ENCODE measurements around the gene NRXN3.

Gene NRXN3

GRCh38 chr14:79483477-79484388 is 1313.6 kb downstream of the NRXN3 start:
- H3K4me3 ChIP-seq (ENCODE audit: low read length): no peak overlapping the region
- H3K4me2 ChIP-seq (ENCODE audit: low read length): no peak overlapping the region
- H3K9me3 ChIP-seq (replicated peaks; ENCODE audit: low read length): no peaks in the 10 kb centered on the region

GRCh38 chr14:79487632-79488031 is 1317.5 kb downstream of the NRXN3 start:
- Histone ChIP-seq H3K36me3 (ENCODE audit: insufficient read depth, low read length) (no peaks in the 10 kb centered on the region), H3K4me3 (ENCODE audit: low read length) (no peak overlapping the region), H3K27me3 (ENCODE audit: control insufficient read depth, insufficient read depth, low read length) (no peaks in the 10 kb centered on the region), H3K9me3 (replicated peaks; ENCODE audit: low read length) (no peaks in the 10 kb centered on the region), H3K4me1 (ENCODE audit: control insufficient read depth, insufficient read depth, low read length) (peaks cover 12% of the 10 kb centered on the region), H3K9ac (ENCODE audit: low read depth, low read length) (no peak overlapping the region), H3K4me2 (ENCODE audit: low read length) (no peak overlapping the region)

More at GRCh38 chr14:79483477-79484388, 1313.6 kb downstream of the NRXN3 start:
- H3K4me1 ChIP-seq (ENCODE audit: control insufficient read depth, insufficient read depth, low read length): peaks cover 12% of the 10 kb centered on the region
- no peak overlapping the region for H3K9ac ChIP-seq (ENCODE audit: low read depth, low read length)
- H3K36me3 ChIP-seq (ENCODE audit: insufficient read depth, low read length): no peaks in the 10 kb centered on the region
- no peaks in the 10 kb centered on the region for H3K27me3 ChIP-seq (ENCODE audit: control insufficient read depth, insufficient read depth, low read length)

DNA sequence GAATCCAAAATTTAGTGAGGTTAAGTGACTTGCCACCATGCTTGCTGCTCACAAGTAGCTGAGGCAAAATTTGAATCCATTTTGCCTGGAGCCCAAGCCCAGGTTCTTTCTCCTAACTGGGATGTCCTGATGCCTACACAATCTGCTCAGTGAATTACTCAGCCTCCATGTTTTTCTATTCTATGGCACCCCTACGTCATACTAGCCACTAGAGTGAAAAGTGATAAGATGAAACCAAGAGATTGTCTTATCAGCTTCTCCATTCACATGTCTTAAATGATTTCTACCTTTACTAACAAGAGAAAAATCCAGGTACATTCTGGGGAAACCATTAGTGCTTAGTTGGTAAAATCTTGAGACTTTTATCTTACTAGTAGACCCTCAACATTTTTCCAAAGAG is 1321.0 kb downstream of the NRXN3 start:
- no peak overlapping the region for H3K9ac ChIP-seq (ENCODE audit: low read depth, low read length)
- H3K4me2 ChIP-seq (ENCODE audit: low read length): no peak overlapping the region
- no peaks in the 10 kb centered on the region for H3K9me3 ChIP-seq (replicated peaks; ENCODE audit: low read length)
- H3K36me3 ChIP-seq (ENCODE audit: insufficient read depth, low read length): no peaks in the 10 kb centered on the region
- H3K4me1 ChIP-seq (ENCODE audit: control insufficient read depth, insufficient read depth, low read length): no peaks in the 10 kb centered on the region
- no peak overlapping the region for H3K4me3 ChIP-seq (ENCODE audit: low read length)
- H3K27me3 ChIP-seq (ENCODE audit: control insufficient read depth, insufficient read depth, low read length): no peaks in the 10 kb centered on the region

- no peak overlapping the region for H3K4me3 ChIP-seq (ENCODE audit: low read length)
Observed at GRCh38 chr14:79493081-79493645, 1323.0 kb downstream of the NRXN3 start.

DNA sequence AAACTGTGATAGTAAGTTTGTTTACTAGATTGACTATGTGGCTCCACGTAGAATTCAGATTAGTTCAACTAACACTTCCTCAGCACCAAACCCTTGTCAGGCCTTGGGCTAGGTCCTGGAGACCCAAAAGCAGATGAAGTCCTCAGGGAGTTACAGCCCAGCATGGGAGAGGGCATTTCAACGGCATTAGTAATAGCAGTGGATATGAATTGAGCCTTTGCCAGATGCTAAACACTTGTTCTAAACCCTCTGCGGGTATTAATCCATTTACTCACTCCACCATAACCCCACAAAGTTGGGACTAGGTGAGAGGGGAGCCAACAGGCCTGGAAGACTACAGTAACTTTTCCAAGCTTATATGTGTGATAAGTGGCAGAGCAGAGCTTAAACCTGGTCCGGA is 1326.5 kb downstream of the NRXN3 start:
- no peaks in the 10 kb centered on the region for H3K27me3 ChIP-seq (ENCODE audit: control insufficient read depth, insufficient read depth, low read length)
- no peaks in the 10 kb centered on the region for H3K9me3 ChIP-seq (replicated peaks; ENCODE audit: low read length)
- H3K4me3 ChIP-seq (ENCODE audit: low read length): no peak overlapping the region
- H3K9ac ChIP-seq (ENCODE audit: low read depth, low read length): no peak overlapping the region
- no peaks in the 10 kb centered on the region for H3K36me3 ChIP-seq (ENCODE audit: insufficient read depth, low read length)
- H3K4me2 ChIP-seq (ENCODE audit: low read length): no peak overlapping the region
- H3K4me1 ChIP-seq (ENCODE audit: control insufficient read depth, insufficient read depth, low read length): peaks cover 7% of the 10 kb centered on the region

More at GRCh38 chr14:79493081-79493645, 1323.0 kb downstream of the NRXN3 start:
- H3K4me1 ChIP-seq (ENCODE audit: control insufficient read depth, insufficient read depth, low read length): peaks cover 7% of the 10 kb centered on the region
- no peaks in the 10 kb centered on the region for H3K27me3 ChIP-seq (ENCODE audit: control insufficient read depth, insufficient read depth, low read length)
- H3K4me2 ChIP-seq (ENCODE audit: low read length): no peak overlapping the region
- no peaks in the 10 kb centered on the region for H3K36me3 ChIP-seq (ENCODE audit: insufficient read depth, low read length)
- H3K9me3 ChIP-seq (replicated peaks; ENCODE audit: low read length): no peaks in the 10 kb centered on the region
- H3K9ac ChIP-seq (ENCODE audit: low read depth, low read length): no peak overlapping the region

- H3K9ac ChIP-seq (ENCODE audit: low read depth, low read length): no peak overlapping the region
- no peaks in the 10 kb centered on the region for H3K36me3 ChIP-seq (ENCODE audit: insufficient read depth, low read length)
- no peak overlapping the region for H3K4me3 ChIP-seq (ENCODE audit: low read length)
- H3K9me3 ChIP-seq (replicated peaks; ENCODE audit: low read length): no peaks in the 10 kb centered on the region
- H3K4me1 ChIP-seq (ENCODE audit: control insufficient read depth, insufficient read depth, low read length): peaks cover 7% of the 10 kb centered on the region
- H3K27me3 ChIP-seq (ENCODE audit: control insufficient read depth, insufficient read depth, low read length): no peaks in the 10 kb centered on the region
- no peak overlapping the region for H3K4me2 ChIP-seq (ENCODE audit: low read length)
Observed at GRCh38 chr14:79500489-79500888, 1330.3 kb downstream of the NRXN3 start.

DNA sequence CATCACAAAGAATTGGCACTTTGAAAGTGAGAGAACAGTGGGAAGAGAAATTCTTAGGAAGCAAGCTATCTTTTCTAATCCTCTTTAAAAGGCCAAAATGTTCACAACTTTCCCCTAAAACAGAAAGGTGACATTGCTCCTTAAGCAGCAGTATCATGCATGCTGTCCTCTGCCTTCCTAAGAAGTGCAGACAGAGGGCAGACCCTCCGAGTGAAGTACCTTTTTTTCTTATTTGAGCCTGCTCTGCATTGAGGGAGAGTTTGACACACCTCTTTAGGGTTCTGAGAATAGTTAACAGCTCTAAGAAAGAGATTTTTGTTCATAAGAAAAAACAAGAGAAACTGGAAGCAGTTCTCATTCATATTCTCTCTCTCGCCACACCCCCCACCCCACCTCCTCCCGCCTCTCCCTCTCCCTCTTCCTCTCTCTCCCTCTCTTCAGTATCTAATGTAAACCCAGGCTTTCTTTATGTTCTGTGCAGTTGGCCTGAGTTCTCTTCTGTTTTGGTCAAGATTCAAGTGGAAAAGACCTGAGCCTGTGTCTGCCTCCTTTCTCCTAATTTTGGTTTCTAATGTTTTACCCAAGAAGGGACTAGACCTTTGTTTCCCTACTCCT is 1332.1 kb downstream of the NRXN3 start:
- no peak overlapping the region for H3K9ac ChIP-seq (ENCODE audit: low read depth, low read length)
- no peaks in the 10 kb centered on the region for H3K27me3 ChIP-seq (ENCODE audit: control insufficient read depth, insufficient read depth, low read length)
- no peak overlapping the region for H3K4me3 ChIP-seq (ENCODE audit: low read length)
- H3K9me3 ChIP-seq (replicated peaks; ENCODE audit: low read length): no peaks in the 10 kb centered on the region
- H3K36me3 ChIP-seq (ENCODE audit: insufficient read depth, low read length): no peaks in the 10 kb centered on the region
- H3K4me1 ChIP-seq (ENCODE audit: control insufficient read depth, insufficient read depth, low read length): no peaks in the 10 kb centered on the region
- no peak overlapping the region for H3K4me2 ChIP-seq (ENCODE audit: low read length)

DNA sequence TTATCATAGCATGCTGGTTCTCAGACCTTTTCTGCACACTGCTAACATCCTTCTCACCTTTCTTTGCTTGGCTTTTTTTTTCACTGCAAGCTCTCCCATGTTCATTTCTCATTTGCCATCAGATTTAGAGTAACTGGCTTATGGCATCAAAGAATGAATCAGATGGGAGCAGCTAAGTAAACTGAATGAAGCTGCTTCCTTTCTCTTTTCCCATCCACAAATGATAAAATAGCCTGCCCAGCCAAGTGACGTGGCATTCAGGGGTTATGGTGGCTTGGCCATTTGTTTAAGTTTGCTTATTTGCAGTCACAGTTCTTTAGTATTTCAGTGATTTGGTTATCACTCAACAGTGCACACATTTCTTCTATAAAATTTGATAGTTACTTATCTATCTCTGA is 1332.6 kb downstream of the NRXN3 start:
- H3K9ac ChIP-seq (ENCODE audit: low read depth, low read length): no peak overlapping the region
- H3K4me1 ChIP-seq (ENCODE audit: control insufficient read depth, insufficient read depth, low read length): no peaks in the 10 kb centered on the region
- H3K27me3 ChIP-seq (ENCODE audit: control insufficient read depth, insufficient read depth, low read length): no peaks in the 10 kb centered on the region
- H3K4me3 ChIP-seq (ENCODE audit: low read length): no peak overlapping the region
- no peaks in the 10 kb centered on the region for H3K9me3 ChIP-seq (replicated peaks; ENCODE audit: low read length)
- H3K4me2 ChIP-seq (ENCODE audit: low read length): no peak overlapping the region
- no peaks in the 10 kb centered on the region for H3K36me3 ChIP-seq (ENCODE audit: insufficient read depth, low read length)

DNA sequence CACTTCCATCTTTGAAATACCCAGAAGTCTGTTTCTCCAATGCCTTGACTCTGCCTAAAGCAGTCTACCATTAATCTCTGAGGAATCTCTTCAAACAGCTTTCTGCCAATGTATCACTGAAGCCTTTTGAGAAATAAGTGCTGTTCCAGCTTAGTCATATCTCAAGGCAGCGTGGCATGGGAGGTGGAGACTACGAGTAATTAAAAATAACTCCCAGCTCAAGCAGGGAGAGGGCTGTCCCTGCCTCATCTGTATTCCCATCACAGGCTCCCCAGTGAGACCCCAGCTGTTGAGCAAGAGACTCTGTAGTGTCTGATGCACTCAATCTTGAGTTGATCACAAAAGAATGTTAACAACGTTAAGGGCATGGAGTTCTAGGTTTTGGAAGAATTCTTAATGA is 1340.5 kb downstream of the NRXN3 start:
- peaks cover 18% of the 10 kb centered on the region for H3K4me1 ChIP-seq (ENCODE audit: control insufficient read depth, insufficient read depth, low read length)
- no peaks in the 10 kb centered on the region for H3K36me3 ChIP-seq (ENCODE audit: insufficient read depth, low read length)

GRCh38 chr14:79511146-79511545 is 1341.0 kb downstream of the NRXN3 start:
- Histone ChIP-seq H3K9ac (ENCODE audit: low read depth, low read length) (no peak overlapping the region), H3K27me3 (ENCODE audit: control insufficient read depth, insufficient read depth, low read length) (no peaks in the 10 kb centered on the region), H3K4me3 (ENCODE audit: low read length) (no peak overlapping the region), H3K4me1 (ENCODE audit: control insufficient read depth, insufficient read depth, low read length) (peaks cover 18% of the 10 kb centered on the region), H3K4me2 (ENCODE audit: low read length) (peak overlapping the region; percentile 6), H3K36me3 (ENCODE audit: insufficient read depth, low read length) (no peaks in the 10 kb centered on the region), H3K9me3 (replicated peaks; ENCODE audit: low read length) (no peaks in the 10 kb centered on the region)

More for the DNA sequence above, 1340.5 kb downstream of the NRXN3 start:
- Histone ChIP-seq H3K4me3 (ENCODE audit: low read length) (no peak overlapping the region), H3K4me2 (ENCODE audit: low read length) (peak overlapping the region; percentile 6), H3K9ac (ENCODE audit: low read depth, low read length) (no peak overlapping the region), H3K9me3 (replicated peaks; ENCODE audit: low read length) (no peaks in the 10 kb centered on the region), H3K27me3 (ENCODE audit: control insufficient read depth, insufficient read depth, low read length) (no peaks in the 10 kb centered on the region)

DNA sequence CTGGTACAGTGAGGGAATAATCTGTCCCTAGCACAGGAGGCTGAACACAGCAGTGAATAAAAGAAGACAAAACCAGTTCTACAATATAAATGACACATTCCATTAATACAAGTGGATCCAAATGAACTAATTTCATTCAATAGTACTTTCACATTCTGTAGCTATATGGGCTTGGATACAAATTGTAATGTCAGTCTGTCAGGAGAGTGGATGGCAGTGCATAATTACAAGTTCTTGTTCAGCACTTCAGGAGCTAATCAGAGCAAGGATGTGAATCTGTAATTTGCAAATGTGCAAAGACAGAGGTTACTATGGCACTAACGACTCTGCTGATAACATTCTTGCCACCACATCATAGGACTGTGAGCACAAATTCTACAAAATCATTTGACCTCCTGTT is 1343.3 kb downstream of the NRXN3 start:
- Histone ChIP-seq H3K4me1 (ENCODE audit: control insufficient read depth, insufficient read depth, low read length) (peaks cover 18% of the 10 kb centered on the region), H3K9ac (ENCODE audit: low read depth, low read length) (no peak overlapping the region), H3K27me3 (ENCODE audit: control insufficient read depth, insufficient read depth, low read length) (no peaks in the 10 kb centered on the region), H3K36me3 (ENCODE audit: insufficient read depth, low read length) (no peaks in the 10 kb centered on the region), H3K9me3 (replicated peaks; ENCODE audit: low read length) (no peaks in the 10 kb centered on the region), H3K4me3 (ENCODE audit: low read length) (no peak overlapping the region), H3K4me2 (ENCODE audit: low read length) (no peak overlapping the region)
